NCI-H748 treated with DMSO at 0.1 percent for 48 hours (cell line): ENCODE data around the gene CCDC68.

Source experiments
- DNase-seq: peaks from one replicate; lab custom pipeline; 2025; lab: John Stamatoyannopoulos, UW

CCDC68 gene

DNA sequence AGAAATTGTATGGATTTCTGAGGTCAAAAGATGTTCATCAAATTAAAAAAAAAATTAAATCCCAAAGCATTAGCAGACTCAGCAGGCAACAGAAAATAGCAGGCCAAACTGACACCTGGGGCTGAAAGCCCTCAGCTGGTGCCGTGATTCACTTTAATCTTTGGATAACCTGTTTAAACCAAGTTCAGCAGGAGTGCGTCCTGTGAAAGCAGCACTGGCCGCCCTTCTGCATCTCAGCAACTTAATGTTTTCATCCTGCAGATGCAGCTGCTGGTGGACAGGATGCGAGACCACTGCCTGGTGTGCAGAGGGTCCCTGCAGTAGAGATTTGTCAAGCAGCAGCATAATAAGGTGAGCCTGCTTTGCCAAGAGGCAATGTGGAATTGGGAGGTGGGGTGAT lies 41.2 kb downstream of the CCDC68 start:
- no peak for DNase-seq

DNA sequence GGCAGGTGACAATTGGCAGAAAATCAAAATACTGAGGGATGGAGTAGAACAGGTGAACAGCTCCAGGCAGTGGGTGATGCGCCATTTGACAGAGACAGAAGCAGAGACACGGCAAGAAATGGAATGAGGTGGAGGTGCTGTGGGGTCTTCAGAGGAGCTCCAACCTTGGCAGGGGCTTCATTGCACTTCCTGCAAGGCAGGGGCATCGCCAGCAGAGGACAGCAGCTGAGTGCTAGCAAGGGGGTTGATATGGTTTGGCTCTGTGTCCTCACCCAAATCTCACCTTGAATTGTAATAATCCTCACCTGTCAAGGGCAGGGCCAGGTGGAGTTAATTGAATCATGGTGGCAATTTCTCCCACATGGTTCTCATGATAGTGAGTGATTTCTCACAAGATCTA lies 42.8 kb downstream of the CCDC68 start:
- no peak for DNase-seq

DNA sequence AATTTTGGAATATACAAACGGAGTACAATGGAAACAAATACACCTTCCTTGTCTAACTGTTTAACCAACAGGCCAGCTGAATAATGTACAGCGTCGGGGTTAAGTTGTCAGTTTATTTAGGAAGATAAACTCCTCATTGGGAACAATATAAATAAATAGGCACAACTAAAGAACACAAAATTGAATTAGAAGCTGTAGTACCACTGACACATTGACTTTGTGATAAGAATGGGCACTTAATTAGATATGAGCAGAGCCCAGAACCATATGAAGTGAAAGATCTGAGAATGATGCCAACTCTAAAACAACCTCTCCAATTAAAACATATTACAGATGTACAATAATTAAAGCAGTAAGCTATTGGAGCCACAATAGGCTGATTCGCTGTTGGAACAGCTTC lies 44.4 kb downstream of the CCDC68 start:
- no peak for DNase-seq

DNA sequence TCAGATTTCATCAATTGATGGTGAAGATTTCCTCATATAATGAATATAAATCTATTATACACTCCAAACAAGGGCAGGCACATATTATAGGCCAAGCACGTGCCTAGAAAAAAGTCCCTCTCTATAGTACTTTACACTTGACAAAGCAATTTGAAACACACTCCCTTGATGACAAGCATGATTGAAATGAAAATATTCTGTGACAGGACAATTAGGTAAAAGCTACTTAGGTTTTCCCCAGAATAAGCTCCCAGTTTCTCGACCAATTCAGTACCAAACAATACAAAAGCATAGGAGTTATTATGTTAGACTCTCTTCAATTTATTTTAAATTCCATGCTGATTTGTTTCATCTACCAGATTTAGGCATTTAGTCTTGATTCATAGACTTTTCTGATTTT lies 47.7 kb downstream of the CCDC68 start:
- DNase-seq, result no peak

DNA sequence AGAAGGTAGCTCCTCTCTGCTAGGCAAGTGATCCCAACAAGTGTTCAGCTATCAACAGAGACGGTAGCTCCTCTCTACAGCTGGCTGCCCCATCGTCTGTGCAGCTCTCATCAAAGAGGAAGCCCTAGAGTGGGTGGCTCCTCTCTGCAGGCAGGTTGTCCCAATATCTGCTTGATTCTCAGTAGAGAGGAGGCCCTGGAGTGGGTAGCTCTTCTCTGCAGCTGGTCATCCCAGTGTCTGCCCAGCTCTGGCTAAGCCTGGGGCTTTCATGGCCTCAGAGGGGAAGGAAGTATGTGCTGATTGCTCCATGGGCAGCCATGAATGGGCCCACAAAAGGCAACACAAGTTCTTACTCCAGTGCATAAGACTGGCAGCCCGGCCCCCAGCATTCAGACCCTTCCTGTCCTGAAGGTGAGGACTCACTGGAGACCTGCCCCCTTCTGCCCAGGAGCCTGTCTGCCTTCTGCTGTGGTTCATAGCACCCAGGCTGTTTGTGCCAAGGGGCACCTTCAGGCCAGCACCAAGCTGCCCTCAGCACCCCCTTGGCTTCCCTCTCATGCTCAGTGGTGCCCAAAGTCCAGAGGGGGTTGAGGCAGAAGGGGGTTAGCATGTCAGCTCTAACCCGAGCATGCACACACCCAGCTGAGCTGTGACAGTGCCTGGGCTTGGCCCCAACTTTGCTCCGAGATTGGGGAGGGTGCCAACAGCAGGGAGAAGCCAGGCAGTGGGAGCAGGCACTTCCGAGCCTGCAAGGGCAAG lies 48.9 kb downstream of the CCDC68 start:
- DNase-seq, result no peak

DNA sequence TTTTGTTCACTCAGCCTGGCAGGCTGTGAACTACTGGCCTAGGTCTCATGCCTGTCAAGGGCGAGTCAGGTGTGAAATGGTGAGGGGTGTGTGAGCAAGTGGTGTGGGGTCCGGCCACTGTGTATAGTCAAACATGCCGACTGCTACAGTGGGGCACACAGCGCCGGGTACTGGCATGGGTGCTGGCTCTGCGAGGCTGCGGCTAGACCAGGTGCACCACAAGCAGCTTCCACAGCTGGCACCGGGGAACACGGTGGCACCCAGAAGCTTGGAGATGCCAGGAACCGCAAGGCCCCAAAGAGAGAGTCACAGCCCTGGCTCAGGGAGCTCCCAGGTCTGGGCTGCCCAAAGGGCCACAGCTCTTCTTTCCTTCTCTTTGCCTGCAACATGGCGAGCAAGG lies 49.7 kb downstream of the CCDC68 start:
- no peak for DNase-seq

DNA sequence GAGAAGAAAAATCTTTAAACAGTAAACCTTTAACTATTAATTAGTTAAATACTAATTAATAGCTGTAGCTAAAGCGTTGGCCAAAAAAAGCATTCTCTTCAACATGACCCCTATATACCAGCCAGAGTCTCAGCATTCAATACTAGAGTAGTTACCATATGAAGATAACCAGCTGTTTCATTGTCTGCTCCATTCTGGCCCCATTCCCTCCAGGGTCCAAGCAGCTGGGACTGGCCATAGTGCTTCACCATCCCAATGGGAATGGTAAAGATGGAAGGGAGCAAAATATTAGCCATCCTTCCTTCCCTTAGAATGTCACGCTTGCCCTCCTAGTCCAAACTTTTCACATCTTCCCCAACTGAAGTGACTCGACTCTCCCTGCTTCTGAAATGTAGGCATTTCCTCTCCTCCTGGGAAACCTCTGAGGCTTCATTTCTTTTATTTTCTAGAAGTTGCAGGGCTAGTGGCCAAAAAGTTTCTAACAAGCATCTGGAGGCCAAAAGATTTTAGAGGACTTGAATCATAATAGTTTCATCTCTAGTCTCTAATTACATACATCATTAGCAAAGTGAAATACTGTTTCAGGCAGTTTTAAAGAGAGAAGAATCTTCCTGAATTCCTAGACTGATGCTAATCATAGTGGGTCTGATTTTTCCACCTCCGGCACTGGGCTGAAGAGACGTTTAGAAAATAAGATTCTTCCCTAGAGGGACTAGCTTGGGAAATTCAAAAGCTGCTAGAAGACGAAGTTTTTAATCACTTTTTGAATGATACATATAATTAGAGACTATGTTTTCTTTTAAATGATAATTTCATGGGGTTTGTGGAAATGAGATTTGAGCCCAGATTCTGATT lies 52.7 kb downstream of the CCDC68 start:
- DNase-seq, result no peak

DNA sequence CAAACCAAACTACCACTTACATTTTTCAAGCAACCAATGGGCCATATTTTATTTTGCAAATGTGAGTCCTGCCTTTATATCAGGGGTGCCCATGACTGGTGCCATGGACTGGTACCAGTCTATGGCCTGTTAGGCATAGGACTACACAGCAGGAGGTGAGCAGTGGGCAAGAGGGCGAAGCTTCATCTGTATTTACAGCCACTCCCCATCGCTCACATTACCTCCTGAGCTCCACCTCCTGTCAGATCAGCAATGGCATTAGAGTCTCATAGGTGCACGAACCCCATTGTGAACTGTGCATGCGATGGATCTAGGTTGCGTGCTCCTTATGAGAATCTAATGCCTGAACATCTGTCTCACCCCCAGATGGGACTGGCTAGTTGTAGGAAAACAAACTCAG lies 53.6 kb downstream of the CCDC68 start:
- no peak for DNase-seq

DNA sequence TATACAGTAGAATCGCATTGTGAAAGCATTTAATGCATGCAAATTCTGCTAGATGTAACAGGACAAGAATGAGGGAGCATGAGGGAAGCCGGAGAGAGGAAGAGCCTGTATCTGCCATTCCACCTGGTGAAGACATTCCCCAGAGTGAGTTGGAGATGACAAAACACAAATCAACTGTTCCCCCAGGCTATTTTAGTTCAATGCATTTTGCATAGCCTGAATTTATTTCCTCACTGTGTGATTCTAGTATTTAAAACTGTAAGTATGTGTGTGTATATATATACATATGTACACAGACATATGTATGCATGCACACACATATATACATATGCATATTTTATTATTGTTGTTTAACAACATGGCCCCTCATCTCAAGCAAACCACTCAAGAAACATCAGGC lies 54.7 kb downstream of the CCDC68 start:
- no peak for DNase-seq

DNA sequence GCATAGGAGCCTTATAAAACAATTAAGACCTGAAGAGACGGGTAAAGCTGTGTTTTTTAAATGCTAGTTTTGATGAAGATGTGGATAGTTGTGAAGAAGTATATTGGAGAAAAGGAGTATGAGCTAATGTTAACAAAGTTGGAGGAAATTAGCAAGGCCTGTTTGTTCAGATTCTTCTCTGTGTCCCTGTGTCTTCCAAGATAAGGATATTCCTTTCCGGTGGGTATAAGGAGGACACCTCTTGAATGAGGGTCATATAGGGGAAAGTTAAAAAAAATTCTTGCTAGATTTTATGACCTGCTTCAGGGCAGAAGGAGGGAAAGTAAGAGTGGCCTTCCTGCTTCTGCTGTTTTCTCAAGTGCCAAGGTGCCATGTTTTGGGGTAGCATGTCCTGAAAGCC lies 59.0 kb downstream of the CCDC68 start:
- DNase-seq, result no peak

DNA sequence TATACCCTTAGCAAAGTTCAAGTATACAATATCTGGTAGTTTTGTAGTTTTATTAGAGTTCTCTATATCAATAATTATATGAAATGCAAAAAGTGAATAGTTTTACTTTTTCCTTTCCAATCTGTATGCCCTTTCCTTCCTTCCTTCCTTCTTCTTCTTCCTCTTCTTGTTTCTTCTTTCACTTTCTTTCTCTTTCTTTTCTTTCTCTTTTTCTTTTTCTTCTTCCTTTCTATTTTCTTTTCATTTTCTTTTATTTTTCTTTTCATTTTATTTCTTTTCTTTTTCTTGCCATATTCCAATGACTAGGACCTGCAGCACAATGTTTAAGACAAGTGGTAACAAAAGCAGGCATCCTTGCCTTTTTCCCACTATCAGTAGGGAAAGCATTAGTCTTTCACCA lies 59.8 kb downstream of the CCDC68 start:
- DNase-seq, result no peak

DNA sequence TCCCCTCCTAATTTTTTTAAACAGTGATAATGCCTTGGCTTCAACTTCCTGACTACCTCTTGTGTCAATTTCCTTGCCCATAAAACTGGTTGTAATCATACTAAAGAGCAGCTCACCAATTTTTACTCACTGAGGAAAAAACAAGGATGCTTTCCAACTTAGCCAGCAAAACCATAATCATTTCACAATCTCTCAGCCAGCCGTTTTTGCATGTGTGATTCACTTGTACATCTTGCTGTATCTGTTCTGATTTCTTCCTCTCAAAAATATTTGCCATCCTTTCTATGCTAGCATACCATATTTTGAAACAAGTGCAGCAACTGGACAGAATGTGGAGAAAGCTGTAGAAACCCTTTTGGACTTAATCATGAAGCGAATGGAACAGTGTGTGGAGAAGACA lies 70.3 kb downstream of the CCDC68 start:
- no peak for DNase-seq

DNA sequence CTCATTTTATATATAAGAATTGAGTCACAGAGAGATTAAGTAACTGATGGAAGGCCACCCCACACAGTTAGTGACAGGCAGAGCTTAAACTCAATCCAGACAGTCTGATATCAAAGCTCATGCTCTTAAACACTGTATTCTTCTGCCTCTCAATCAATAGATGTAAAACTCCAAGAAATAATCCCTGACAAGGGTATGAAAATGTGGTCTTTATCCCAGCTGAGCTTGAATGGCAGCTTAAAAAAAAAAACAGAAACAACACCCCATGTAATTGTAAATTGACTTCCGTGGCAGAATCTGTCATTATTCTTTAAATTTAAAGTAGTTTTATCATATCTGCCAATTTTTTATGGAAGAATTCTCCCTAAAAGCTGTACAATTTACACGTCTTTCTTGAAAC lies 70.9 kb downstream of the CCDC68 start:
- DNase-seq, result no peak

DNA sequence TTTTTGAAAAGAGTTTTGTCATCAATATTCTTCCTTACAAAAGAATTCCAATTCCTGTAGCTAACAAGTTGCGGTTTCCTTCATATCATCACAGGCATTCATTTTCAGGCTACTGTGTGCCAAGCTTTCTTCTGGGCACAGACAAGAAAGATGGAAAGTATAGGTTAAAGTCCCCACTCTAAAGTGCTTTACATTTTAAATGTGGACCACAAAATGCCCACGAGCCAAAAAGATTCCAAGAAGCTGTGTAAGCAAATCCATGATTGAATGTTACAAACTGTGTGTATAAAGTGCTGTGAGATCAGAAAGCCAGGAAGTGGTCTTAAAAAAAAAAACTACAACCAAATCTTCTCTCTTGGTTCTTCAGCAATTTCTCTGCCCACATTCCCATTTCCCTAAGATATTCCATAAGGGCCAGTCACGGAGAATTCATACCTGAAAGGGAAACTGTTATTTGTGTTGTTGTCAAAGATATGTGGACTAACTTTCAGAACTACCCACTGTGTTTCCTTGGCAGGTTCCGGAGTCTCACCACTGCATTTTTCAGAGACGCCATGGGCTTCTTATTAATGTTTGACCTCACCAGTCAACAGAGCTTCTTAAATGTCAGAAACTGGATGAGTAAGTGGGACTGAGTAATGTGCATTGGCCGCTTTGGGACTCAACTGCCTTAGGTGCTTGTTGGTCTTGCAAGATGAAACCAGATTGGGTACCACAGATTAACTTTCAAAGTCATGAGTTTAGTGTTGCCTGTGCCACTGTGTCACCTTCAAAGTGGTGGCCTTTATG lies 75.3 kb downstream of the CCDC68 start:
- no peak for DNase-seq

DNA sequence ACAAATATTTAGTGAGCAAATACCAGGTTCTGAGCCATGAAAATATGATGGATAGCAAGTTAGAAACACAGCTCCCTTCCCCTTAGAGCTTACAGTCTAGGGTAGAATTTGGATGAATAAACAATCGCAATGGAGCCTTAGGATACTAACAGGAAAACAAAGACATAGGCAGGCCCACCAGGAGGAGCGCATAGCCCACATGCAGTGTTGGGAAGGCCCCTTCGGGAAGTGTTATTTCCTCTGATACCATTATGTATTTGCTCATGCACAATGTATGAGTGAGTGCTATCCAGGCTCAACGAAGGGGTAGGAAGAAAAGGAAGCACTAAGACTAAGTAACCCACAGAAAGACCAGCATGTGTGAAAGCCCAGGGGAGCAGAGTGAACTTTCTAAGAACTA lies 76.9 kb downstream of the CCDC68 start:
- DNase-seq, result no peak

DNA sequence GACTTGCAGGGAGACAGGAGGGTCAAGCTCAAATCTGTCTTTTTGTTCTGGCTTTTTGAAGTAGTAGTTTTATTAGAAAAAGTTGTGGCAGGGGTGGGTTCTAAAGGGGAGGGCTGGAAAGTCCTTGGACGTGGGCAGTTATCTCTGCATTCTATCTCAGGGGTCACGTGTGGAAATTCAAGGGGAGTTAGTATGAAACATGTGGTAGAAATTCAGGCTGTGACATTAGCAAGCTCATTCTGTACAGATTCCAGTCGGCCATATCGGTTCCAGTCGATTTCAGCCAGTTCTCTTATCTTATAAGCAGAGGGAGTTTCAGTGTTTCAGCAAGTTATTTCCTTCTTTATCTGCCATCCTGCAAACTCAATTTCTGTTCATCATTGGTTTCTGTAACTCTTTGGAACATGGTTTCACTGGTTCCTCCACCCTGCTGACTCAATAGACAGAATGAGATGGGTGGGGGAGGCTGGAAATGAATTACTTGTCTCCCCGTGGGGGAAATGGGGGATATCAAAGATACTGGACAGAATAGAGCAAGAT lies 78.0 kb downstream of the CCDC68 start:
- DNase-seq, result no peak

DNA sequence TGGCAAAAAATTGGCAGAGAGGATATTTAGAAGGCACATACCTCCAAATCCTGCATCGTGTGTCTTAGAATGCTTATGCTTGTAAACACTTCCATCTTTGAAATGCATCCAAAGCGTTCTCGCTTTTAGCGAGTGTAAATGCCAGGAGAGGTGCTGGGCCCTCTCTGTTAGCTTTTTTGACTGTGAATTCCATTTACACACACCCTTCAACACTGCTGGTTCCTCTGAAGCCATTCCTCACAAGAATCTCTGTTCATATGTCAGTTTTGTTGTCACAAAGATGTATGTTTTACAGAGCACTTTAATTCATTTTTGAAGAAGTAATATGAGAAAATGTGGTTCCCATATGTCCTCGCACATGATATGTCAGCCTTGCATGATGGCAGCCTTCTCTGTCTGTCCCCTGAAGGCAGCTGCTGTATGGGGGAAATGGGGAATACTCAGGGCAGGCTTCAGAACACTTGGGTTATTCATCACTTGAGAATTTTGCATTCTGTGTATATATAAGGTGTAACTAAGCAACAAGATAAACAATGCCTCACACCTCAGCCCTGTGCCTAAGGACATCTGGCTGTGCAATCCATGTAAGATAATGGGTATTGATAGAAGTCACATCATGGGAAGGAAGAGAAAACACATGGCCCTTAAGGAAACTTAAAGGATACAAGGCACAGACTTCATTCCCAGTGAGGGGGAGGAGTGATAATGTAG lies 78.7 kb downstream of the CCDC68 start:
- DNase-seq, result no peak

DNA sequence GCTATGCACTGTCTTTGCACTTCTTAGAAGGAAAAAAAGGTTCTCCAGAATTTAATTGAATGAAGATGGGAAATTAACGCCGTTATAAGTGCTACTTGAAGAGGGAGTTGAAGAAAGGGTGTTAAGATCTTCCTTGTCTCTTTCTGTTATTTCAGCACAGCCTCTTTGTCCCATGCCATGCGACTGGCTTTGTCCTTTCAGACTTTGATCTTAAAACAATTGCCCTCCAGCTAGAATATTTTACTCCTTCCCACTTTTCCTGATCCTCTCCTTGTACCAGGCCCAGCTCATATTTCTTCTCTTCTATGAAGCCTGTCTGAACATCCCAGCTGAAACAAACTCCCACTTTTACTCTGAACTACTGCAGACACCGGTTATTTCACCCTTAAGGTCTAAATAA lies 79.6 kb downstream of the CCDC68 start:
- no peak for DNase-seq

DNA sequence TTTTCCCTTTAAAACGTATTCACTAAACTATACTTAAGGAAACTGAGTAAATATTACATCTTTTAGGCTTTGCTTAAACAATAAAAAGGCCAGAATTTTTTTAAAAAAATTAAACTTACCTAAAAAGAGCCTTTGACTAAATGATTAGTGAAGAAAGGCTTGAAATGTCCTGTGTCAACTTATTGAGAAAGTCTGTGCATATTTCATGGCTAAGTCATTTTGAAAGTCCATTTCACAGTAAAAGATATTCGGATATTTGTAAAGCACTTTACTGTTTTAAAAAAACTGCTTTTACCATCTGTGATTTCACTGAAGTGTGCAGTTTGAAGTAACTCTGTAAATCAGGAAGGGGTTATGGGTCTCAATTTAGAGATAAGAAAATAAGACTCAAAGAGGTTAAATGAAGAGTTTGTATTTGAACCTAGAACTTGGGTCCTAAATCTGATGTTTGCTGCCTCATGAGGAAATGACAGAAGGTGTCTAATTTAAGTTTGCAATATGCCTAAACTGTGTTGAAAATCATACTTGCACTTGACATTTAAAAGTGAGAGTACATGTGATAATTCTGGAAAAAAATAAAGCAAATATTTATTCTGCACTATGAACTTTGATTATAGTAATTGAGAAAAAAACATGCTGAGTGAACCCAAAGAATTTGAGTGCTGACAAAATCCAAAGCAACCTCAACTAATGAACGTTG lies 80.5 kb downstream of the CCDC68 start:
- DNase-seq, result no peak

DNA sequence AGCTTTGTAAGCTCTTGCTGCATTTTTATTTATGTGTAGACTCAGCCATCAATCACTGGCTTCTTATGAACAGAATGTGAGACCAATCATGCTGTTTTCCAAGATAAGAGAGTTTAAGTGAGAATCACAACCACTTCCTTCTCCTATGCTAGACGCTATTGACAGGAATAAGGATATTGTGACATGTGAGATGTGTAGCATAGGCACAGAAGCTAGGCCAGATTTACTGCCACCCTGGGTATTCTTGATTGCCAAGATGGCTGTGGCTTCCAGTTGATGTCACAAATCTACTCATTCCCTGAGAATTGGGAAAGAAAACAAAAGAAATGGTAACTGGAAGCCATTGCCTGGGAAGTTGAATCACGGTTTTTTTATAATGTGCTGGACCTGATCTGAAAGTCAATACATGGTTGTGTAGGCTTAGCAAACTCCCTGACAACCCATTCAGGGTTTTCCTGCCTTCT lies 81.1 kb downstream of the CCDC68 start:
- no peak for DNase-seq

DNA sequence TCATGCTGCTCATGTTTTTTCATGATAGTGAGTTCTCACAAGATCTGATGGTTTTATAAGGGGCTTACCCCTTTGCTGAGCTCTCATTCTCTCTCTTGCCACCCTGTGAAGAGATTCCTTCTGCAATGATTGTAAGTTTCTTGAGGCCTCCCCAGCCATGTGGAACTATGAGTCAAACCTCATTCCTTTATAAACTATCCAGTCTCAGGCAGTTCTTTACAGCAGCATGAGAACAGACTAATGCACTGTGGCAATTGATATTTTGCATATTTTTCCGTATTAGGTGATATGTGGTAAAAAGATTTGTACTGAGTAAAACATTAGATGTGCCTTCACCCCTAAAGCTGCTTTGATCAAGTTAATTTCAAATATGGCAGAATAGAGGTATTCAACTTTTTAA lies 82.2 kb downstream of the CCDC68 start:
- DNase-seq, result no peak
